Liver (tissue), 9 donors: ENCODE measurements around the gene TCF7L2. TPM values are rescaled to one million over a fixed set of nuclear protein-coding genes. Genes with fewer than 3 reads are reported as not detected.

Experiments
- DNase-seq: peaks from one replicate; pipeline ENCODE4 v3.0.0-alpha.2; 2017; ENCODE audit warnings: low spot score
- H3K27ac ChIP-seq, 2 donors: one replicate each; pipeline ENCODE4 v1.7.0; 2013; ENCODE audit warnings: inconsistent platforms in 2 of 2, low read length in 2 of 2, control low read depth in 1 of 2, low read depth in 1 of 2, mild to moderate bottlenecking in 1 of 2
- H3K27me3 ChIP-seq, 4 donors: one replicate each; pipeline versions ENCODE4 v1.6.1 to v1.7.0; 2013; ENCODE audit warnings: low read length in 3 of 4, inconsistent platforms in 1 of 4, mild to moderate bottlenecking in 1 of 4, moderate library complexity in 1 of 4; ENCODE audit not compliant: control insufficient read depth in 4 of 4, insufficient read depth in 4 of 4
- H3K36me3 ChIP-seq, 4 donors: one replicate each; pipeline versions ENCODE4 v1.6.1 to v1.7.0; 2013; ENCODE audit warnings: low read length in 3 of 4, mild to moderate bottlenecking in 3 of 4, low read depth in 1 of 4, moderate library complexity in 1 of 4; ENCODE audit not compliant: control insufficient read depth in 4 of 4, insufficient read depth in 3 of 4
- H3K4me1 ChIP-seq, 4 donors: one replicate each; pipeline versions ENCODE4 v1.6.1 to v1.7.0; 2013; ENCODE audit warnings: low read length in 3 of 4, mild to moderate bottlenecking in 3 of 4, moderate library complexity in 1 of 4; ENCODE audit not compliant: control insufficient read depth in 4 of 4, insufficient read depth in 4 of 4
- H3K4me3 ChIP-seq, 3 donors: one replicate each; pipeline versions ENCODE4 v1.6.1 to v1.7.0; 2013; ENCODE audit warnings: low read length in 3 of 3, control low read depth in 1 of 3, low read depth in 1 of 3, mild to moderate bottlenecking in 1 of 3
- H3K9ac ChIP-seq, 2 donors: one replicate each; pipeline ENCODE4 v1.7.0; 2013; ENCODE audit warnings: low read length in 2 of 2, mild to moderate bottlenecking in 2 of 2, moderate library complexity in 2 of 2, control low read depth in 1 of 2, low read depth in 1 of 2
- H3K9me3 ChIP-seq, 4 donors: one replicate each; pipeline versions ENCODE4 v1.6.1 to v1.7.0; 2013; ENCODE audit warnings: low read length in 3 of 4; ENCODE audit not compliant: control insufficient read depth in 4 of 4
- ATF3 ChIP-seq: IDR thresholded peaks from 2 replicates; pipeline ENCODE4 v1.6.1; 2016; ENCODE audit warnings: antibody characterized with exemption
- EGR1 ChIP-seq, 2 donors: IDR thresholded peaks; 2 replicates each; pipeline ENCODE4 v1.6.1; 2016 to 2018; ENCODE audit warnings: antibody characterized with exemption in 2 of 2, low read depth in 2 of 2
- FOXA1 ChIP-seq: IDR thresholded peaks from 2 replicates; pipeline ENCODE4 v1.6.1; 2016; ENCODE audit warnings: antibody characterized with exemption
- FOXA2 ChIP-seq: IDR thresholded peaks from 2 replicates; pipeline ENCODE4 v1.6.1; 2016; ENCODE audit warnings: antibody characterized with exemption
- GABPA ChIP-seq, 2 donors: IDR thresholded peaks in 1 of 2; conservative IDR thresholded peaks in 1 of 2; 2 replicates each; pipeline ENCODE4 v1.6.1; 2016; ENCODE audit warnings: antibody characterized with exemption in 2 of 2, mild to moderate bottlenecking in 1 of 2, moderate library complexity in 1 of 2
- HNF4A ChIP-seq, 2 donors: conservative IDR thresholded peaks; 2 replicates each; pipeline ENCODE4 v1.6.1; 2016; ENCODE audit warnings: antibody characterized with exemption in 2 of 2, mild to moderate bottlenecking in 2 of 2
- HNF4G ChIP-seq: IDR thresholded peaks from 2 replicates; pipeline ENCODE4 v1.6.1; 2016; ENCODE audit warnings: antibody characterized with exemption
- JUND ChIP-seq, 2 donors: IDR thresholded peaks; 2 replicates each; pipeline ENCODE4 v1.6.1; 2016; ENCODE audit warnings: antibody characterized with exemption in 2 of 2
- NR2F2 ChIP-seq: IDR thresholded peaks from 2 replicates; pipeline ENCODE4 v1.6.1; 2016; ENCODE audit warnings: antibody characterized with exemption
- RAD21 ChIP-seq, 2 donors: IDR thresholded peaks; 2 replicates each; pipeline ENCODE4 v1.6.1; 2016; ENCODE audit warnings: antibody characterized with exemption in 2 of 2, mild to moderate bottlenecking in 2 of 2
- REST ChIP-seq: IDR thresholded peaks from 2 replicates; pipeline ENCODE4 v1.6.1; 2016; ENCODE audit warnings: antibody characterized with exemption, mild to moderate bottlenecking
- RXRA ChIP-seq, 2 donors: IDR thresholded peaks; 2 replicates each; pipeline ENCODE4 v1.6.1; 2017 to 2018; ENCODE audit warnings: antibody characterized with exemption in 2 of 2, mild to moderate bottlenecking in 1 of 2
- SP1 ChIP-seq: IDR thresholded peaks from 2 replicates; pipeline ENCODE4 v1.6.1; 2018; ENCODE audit warnings: antibody characterized with exemption, mild to moderate bottlenecking
- TAF1 ChIP-seq: conservative IDR thresholded peaks from 2 replicates; pipeline ENCODE4 v1.6.1; 2016; ENCODE audit warnings: antibody characterized with exemption, mild to moderate bottlenecking
- YY1 ChIP-seq: IDR thresholded peaks from 2 replicates; pipeline ENCODE4 v1.6.1; 2016; ENCODE audit warnings: antibody characterized with exemption, mild to moderate bottlenecking
- WGBS: extraction: QIAGEN DNeasy Blood & Tissue Kit; methylation state at CpG from one replicate; pipeline ENCODE4 v1.1.7; 2013; 5-methylcytosine and 5-hydroxymethylcytosine counted together
- polyA plus RNA-seq, 2 donors: library from polyadenylated mRNA; stranded (reverse) in 1 of 2; unstranded in 1 of 2; fragments of 200-250 nt in 1 of 2; fragments of >200 nt in 1 of 2; fragmentation: Nextera tagmentation in 1 of 2; extraction: Ambion mirVana in 1 of 2; gene quantifications; one replicate each; pipeline versions ENCODE4 v1.2.1 to v1.2.3, GENCODE V29; 2013 to 2015
- total RNA-seq, 2 donors: library from RNA; depleted of rRNA; stranded (reverse); fragments of >200 nt; gene quantifications; one replicate each; pipeline ENCODE4 v1.2.3, GENCODE V29; 2014
- TF ChIP-seq, protein P1 (sequence below): IDR thresholded peaks from 2 replicates; pipeline ENCODE4 v1.6.1; 2016; ENCODE audit warnings: antibody characterized with exemption
- TF ChIP-seq, protein P2 (sequence below): fragments of 150-350 bp; IDR thresholded peaks from 2 replicates; pipeline ENCODE4 v1.5.1; 2017; ENCODE audit warnings: improper control_type of control experiment, low read depth, low read length; ENCODE audit not compliant: missing input control
- TF ChIP-seq, protein P3 (sequence below): IDR thresholded peaks from 2 replicates; pipeline ENCODE4 v1.6.1; 2016; ENCODE audit warnings: antibody characterized with exemption
- donor health status: healthy.
- donor health status: healthy.
- donor health status: healthy.
- donor health status: healthy.
- donor health status: healthy.

TCF7L2 gene
- total RNA-seq (1 to 10 TPM; 4.9 to 9.3 TPM), polyA plus RNA-seq (10 to 100 TPM in 1 of 2 donors, 1 to 10 TPM in 1; 7.4 to 18.0 TPM)

GRCh38 chr10:112949875-112950507 is at the start of gene TCF7L2:
TCF7L2 (plus strand) TSS chr10:112950247; CDS start chr10:112950757, 510 bp downstream.
- TF ChIP-seq, protein P1, sequence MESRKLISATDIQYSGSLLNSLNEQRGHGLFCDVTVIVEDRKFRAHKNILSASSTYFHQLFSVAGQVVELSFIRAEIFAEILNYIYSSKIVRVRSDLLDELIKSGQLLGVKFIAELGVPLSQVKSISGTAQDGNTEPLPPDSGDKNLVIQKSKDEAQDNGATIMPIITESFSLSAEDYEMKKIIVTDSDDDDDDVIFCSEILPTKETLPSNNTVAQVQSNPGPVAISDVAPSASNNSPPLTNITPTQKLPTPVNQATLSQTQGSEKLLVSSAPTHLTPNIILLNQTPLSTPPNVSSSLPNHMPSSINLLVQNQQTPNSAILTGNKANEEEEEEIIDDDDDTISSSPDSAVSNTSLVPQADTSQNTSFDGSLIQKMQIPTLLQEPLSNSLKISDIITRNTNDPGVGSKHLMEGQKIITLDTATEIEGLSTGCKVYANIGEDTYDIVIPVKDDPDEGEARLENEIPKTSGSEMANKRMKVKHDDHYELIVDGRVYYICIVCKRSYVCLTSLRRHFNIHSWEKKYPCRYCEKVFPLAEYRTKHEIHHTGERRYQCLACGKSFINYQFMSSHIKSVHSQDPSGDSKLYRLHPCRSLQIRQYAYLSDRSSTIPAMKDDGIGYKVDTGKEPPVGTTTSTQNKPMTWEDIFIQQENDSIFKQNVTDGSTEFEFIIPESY: no peak
- peak; percentile 51 for TF ChIP-seq ATF3
- TF ChIP-seq, protein P2, sequence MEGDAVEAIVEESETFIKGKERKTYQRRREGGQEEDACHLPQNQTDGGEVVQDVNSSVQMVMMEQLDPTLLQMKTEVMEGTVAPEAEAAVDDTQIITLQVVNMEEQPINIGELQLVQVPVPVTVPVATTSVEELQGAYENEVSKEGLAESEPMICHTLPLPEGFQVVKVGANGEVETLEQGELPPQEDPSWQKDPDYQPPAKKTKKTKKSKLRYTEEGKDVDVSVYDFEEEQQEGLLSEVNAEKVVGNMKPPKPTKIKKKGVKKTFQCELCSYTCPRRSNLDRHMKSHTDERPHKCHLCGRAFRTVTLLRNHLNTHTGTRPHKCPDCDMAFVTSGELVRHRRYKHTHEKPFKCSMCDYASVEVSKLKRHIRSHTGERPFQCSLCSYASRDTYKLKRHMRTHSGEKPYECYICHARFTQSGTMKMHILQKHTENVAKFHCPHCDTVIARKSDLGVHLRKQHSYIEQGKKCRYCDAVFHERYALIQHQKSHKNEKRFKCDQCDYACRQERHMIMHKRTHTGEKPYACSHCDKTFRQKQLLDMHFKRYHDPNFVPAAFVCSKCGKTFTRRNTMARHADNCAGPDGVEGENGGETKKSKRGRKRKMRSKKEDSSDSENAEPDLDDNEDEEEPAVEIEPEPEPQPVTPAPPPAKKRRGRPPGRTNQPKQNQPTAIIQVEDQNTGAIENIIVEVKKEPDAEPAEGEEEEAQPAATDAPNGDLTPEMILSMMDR: no peak
- peak; percentile 48 for TF ChIP-seq YY1
- TF ChIP-seq TAF1: peak; percentile 73
- peak; percentile 48 to 52 for TF ChIP-seq RAD21 (IDR thresholded peaks at IDR 0.05)
- TF ChIP-seq JUND (IDR thresholded peaks at IDR 0.05): peak in 1 of 2 donors; percentile 32
- TF ChIP-seq FOXA1: peak; percentile 73
- TF ChIP-seq GABPA (IDR thresholded peaks at IDR 0.05 in 1 of 2, conservative IDR thresholded peaks at IDR 0.05 in 1 of 2): peak in 1 of 2 donors; percentile 11
- TF ChIP-seq, protein P3, sequence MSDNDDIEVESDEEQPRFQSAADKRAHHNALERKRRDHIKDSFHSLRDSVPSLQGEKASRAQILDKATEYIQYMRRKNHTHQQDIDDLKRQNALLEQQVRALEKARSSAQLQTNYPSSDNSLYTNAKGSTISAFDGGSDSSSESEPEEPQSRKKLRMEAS: peak; percentile 22
- peak; percentile 49 for TF ChIP-seq HNF4G
- TF ChIP-seq NR2F2: no peak
- peak; percentile 32 to 36 for TF ChIP-seq HNF4A (conservative IDR thresholded peaks at IDR 0.05)
- peak; percentile 17 to 22 for TF ChIP-seq RXRA (IDR thresholded peaks at IDR 0.05)
- peak; percentile 64 for TF ChIP-seq FOXA2
- TF ChIP-seq EGR1 (IDR thresholded peaks at IDR 0.05; ENCODE audit: low read depth in 2 of 2): peak; percentile 39 to 48
- TF ChIP-seq REST: peak; percentile 90
- TF ChIP-seq SP1: peak; percentile 34
- peaks cover 3 to 48% (median 18%) of the 10 kb centered on the region in 4 donors for H3K4me1 ChIP-seq
- no peaks in the 10 kb centered on the region for H3K9me3 ChIP-seq
- peak; percentile 89 for DNase-seq
- H3K27me3 ChIP-seq: no peaks in the 10 kb centered on the region
- H3K9ac ChIP-seq: peak within 1 kb of the TSS; percentile 97 to 98
- H3K36me3 ChIP-seq: no peaks in the 10 kb centered on the region
- peak within 1 kb of the TSS; percentile 86 to 99 (median 92) for H3K4me3 ChIP-seq
- peak within 1 kb of the TSS; percentile 93 to 99 for H3K27ac ChIP-seq
- WGBS: under 1% methylated on average over 39 of the region's 39 CpGs
